K562 treated with DMSO at 1 percent for 24 hours (cell line): ENCODE results near the gene OR7C2. TPM values are rescaled to one million over a fixed set of nuclear protein-coding genes. Genes with fewer than 3 reads are reported as not detected.

Experiments
- total RNA-seq: library from RNA; unstranded; fragments of 300-600 nt; gene quantifications from 2 replicates; pipeline ENCODE4 v1.2.3, GENCODE V29; 2022; ENCODE audit warnings: low read depth; ENCODE audit not compliant: insufficient read depth

Gene OR7C2
- not detected in 2 replicates for total RNA-seq

DNA sequence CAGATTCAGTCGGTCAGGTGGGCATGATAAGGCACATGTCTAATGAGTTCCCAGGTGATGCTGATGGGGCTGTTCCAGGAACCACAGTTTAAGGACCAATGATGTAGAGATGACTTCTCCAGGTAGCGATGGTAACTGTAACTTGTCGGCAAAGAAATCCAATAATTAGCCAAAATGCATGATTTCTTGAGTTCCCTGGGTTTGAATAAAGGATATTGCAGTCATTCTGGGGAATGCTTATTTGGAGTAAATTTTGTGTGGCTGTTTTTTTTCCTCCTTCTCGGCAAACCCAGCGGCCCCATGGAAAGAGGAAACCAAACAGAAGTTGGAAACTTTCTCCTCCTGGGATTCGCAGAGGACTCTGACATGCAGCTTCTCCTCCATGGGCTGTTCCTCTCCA lies at the start of gene OR7C2:
Gene OR7C2, plus strand, starts transcription at position 301 of the 400 bp plus-strand sequence. Its CDS starts 0 bp downstream, at position 301.

DNA sequence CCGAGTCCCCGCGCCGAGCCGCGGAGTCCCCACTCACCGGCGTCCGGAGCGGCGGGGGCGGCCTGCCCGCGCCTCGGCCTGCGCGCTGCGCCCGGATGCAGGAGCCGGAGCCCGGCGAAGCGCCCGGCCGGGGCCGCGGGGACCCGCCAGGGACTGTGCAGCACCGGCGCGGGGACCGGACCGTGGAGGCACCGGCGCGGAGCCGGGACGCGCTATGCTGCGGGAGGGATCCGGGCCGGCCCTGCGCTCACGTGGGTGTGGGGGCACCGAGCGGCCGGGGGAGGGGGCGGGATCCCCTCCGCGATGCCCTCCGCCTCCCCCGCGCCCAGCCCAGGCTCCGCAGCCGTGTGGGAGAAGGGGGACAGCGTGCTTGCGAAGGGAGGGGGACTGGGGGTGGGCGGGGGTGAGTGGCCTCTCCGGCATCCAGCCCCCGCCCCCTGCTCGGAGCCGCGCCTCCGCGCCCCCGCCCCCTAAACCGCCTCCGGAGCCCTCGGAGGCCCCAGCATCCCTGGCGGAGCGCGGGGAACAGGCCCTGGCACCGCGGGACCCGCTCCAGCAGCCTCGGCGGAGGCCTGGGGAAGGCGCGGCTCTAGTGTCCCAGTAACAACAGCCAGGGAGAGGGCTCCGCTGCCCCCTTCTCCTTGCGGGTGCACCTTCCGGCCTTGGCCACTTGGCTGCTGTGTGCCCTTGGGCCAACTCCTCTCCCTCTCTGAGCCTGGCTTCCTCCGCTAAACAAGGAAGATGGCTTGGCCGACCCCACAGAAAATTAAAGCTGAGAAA lies 38.4 kb downstream of the OR7C2 start, which contains the start of gene SLC1A6:
Gene SLC1A6, minus strand, starts transcription at position 389 of the 780 bp plus-strand sequence. CDS start 6,954 bp downstream, outside the sequence.

Other genes starting within 250 kb of the OR7C2 start
- 5.4 and 12.4 TPM in 2 replicates for gene ADGRE2, start 162.9 kb upstream of the OR7C2 start, total RNA-seq
- gene OR7A5, start 106.3 kb upstream of the OR7C2 start, total RNA-seq = not detected in 2 replicates
- gene OR7C1, start 106.3 kb upstream of the OR7C2 start, total RNA-seq = not detected in 2 replicates
- gene OR7A10, start 92.6 kb upstream of the OR7C2 start, total RNA-seq = not detected in 2 replicates
- not detected in 2 replicates for gene OR7A17, start 55.4 kb upstream of the OR7C2 start, total RNA-seq
- not detected in 2 replicates for gene SLC1A6, start 38.4 kb downstream of the OR7C2 start, total RNA-seq
- not detected in 2 replicates for gene CASP14, start 108.0 kb downstream of the OR7C2 start, total RNA-seq
- gene OR1I1, start 140.7 kb downstream of the OR7C2 start, total RNA-seq = not detected in 2 replicates
- gene SYDE1, start 165.9 kb downstream of the OR7C2 start, total RNA-seq = not detected in 2 replicates